Endodermal cell (in vitro differentiated cells): ENCODE results near the gene ARHGEF10L. TPM values are rescaled to one million over a fixed set of nuclear protein-coding genes. Genes with fewer than 3 reads are reported as not detected.
A peak's percentile ranks its signal among the peaks of the same experiment; 100 is the strongest.

Source experiments
- DNase-seq: peaks from one replicate; pipeline ENCODE4 v3.0.0-alpha.2; 2017
- H3K27ac ChIP-seq: 2 replicates; pipeline ENCODE4 v1.5.1; 2013; ENCODE audit warnings: mild to moderate bottlenecking, low read depth, low read length, moderate library complexity
- H3K27me3 ChIP-seq: 2 replicates; pipeline ENCODE4 v1.6.1; 2013; ENCODE audit warnings: mild to moderate bottlenecking, low read length, moderate library complexity; ENCODE audit not compliant: insufficient read depth, control insufficient read depth, poor library complexity, severe bottlenecking
- H3K36me3 ChIP-seq: 2 replicates; pipeline ENCODE4 v1.7.0; 2013; ENCODE audit warnings: mild to moderate bottlenecking, low read length, moderate library complexity; ENCODE audit not compliant: control insufficient read depth, insufficient read depth
- H3K4me1 ChIP-seq: one replicate; pipeline ENCODE4 v1.7.0; 2013; ENCODE audit warnings: low read length; ENCODE audit not compliant: control insufficient read depth, insufficient read depth
- H3K4me3 ChIP-seq: 2 replicates; pipeline ENCODE4 v1.5.1; 2013; ENCODE audit warnings: mild to moderate bottlenecking, low read length, moderate library complexity
- H3K9ac ChIP-seq: 2 replicates; pipeline ENCODE4 v1.6.1; 2013; ENCODE audit warnings: mild to moderate bottlenecking, low read length, moderate library complexity; ENCODE audit not compliant: poor library complexity, severe bottlenecking; ENCODE audit errors: extremely low read depth
- H3K9me3 ChIP-seq: 2 replicates; pipeline ENCODE4 v1.6.1; 2013; ENCODE audit warnings: mild to moderate bottlenecking, low read length, moderate library complexity; ENCODE audit not compliant: control insufficient read depth
- H3K27ac Mint-ChIP-seq: 2 replicates; pipeline ENCODE4 v1.8.0; 2020; ENCODE audit warnings: mixed read lengths
- H3K27me3 Mint-ChIP-seq: 2 replicates; pipeline ENCODE4 v1.8.0; 2021; ENCODE audit warnings: mild to moderate bottlenecking, mixed read lengths; ENCODE audit not compliant: insufficient read depth
- H3K36me3 Mint-ChIP-seq: 2 replicates; pipeline ENCODE4 v1.8.0; 2020; ENCODE audit warnings: low read depth, mixed read lengths
- H3K4me1 Mint-ChIP-seq: 2 replicates; pipeline ENCODE4 v1.8.0; 2020; ENCODE audit warnings: mixed read lengths
- H3K4me3 Mint-ChIP-seq: 2 replicates; pipeline ENCODE4 v1.8.0; 2020; ENCODE audit warnings: mild to moderate bottlenecking, moderate library complexity, mixed read lengths
- H3K9me3 Mint-ChIP-seq: 2 replicates; pipeline ENCODE4 v1.8.0; 2020; ENCODE audit warnings: mild to moderate bottlenecking, mixed read lengths
- WGBS, 2 experiments: methylation state at CpG; one replicate each; pipeline versions ENCODE4 v1.1.5 to v1.1.7; 2013; ENCODE audit warnings: missing lambda C conversion rate in 2 of 2, mixed read lengths in 1 of 2; ENCODE audit not compliant: insufficient coverage in 1 of 2, insufficient read length in 1 of 2; 5-methylcytosine and 5-hydroxymethylcytosine counted together
- total RNA-seq, 2 donors: library from RNA; stranded (reverse); fragmentation: NEBNext Ultra II Directional in 1 of 2; extraction: Animal tissue kit (Norgen Biotek cat#: 25700) in 1 of 2; gene quantifications; 2 replicates in 1 of 2; 3 replicates in 1 of 2; pipeline ENCODE4 v1.2.1, GENCODE V29; 2021
- TF ChIP-seq, protein P1 (sequence below): fragments of 200-600 bp; sonication (generic); conservative IDR thresholded peaks from 2 replicates; pipeline ENCODE4 v1.5.0; 2021; ENCODE audit warnings: antibody characterized with exemption, mild to moderate bottlenecking

ARHGEF10L gene
- total RNA-seq, 2 donors from 2014 or later, result 5.2 to 10.5 TPM

GRCh38 chr1:17605582-17606344 lies 66.3 kb downstream of the ARHGEF10L start:
- Histone ChIP-seq H3K4me3 (no peak overlapping the region), H3K27me3 (no peaks in the 10 kb centered on the region), H3K4me1 (no peaks in the 10 kb centered on the region), H3K9ac (no peak overlapping the region), H3K27ac (no peak overlapping the region), H3K36me3 (no peaks in the 10 kb centered on the region), H3K9me3 (no peaks in the 10 kb centered on the region)
- peak overlapping the region; percentile 26 for H3K27ac Mint-ChIP-seq
- no peaks in the 10 kb centered on the region for H3K4me1 Mint-ChIP-seq
- WGBS, 2 experiments, result 94 to 96% methylated on average over 12 to 15 of the region's 15 CpGs
- H3K9me3 Mint-ChIP-seq, result no peaks in the 10 kb centered on the region
- H3K27me3 Mint-ChIP-seq, result no peaks in the 10 kb centered on the region
- H3K4me3 Mint-ChIP-seq, result no peak overlapping the region
- H3K36me3 Mint-ChIP-seq, result no peaks in the 10 kb centered on the region
- TF ChIP-seq, protein P1, sequence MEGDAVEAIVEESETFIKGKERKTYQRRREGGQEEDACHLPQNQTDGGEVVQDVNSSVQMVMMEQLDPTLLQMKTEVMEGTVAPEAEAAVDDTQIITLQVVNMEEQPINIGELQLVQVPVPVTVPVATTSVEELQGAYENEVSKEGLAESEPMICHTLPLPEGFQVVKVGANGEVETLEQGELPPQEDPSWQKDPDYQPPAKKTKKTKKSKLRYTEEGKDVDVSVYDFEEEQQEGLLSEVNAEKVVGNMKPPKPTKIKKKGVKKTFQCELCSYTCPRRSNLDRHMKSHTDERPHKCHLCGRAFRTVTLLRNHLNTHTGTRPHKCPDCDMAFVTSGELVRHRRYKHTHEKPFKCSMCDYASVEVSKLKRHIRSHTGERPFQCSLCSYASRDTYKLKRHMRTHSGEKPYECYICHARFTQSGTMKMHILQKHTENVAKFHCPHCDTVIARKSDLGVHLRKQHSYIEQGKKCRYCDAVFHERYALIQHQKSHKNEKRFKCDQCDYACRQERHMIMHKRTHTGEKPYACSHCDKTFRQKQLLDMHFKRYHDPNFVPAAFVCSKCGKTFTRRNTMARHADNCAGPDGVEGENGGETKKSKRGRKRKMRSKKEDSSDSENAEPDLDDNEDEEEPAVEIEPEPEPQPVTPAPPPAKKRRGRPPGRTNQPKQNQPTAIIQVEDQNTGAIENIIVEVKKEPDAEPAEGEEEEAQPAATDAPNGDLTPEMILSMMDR, result no peak
- DNase-seq, result no peak

DNA sequence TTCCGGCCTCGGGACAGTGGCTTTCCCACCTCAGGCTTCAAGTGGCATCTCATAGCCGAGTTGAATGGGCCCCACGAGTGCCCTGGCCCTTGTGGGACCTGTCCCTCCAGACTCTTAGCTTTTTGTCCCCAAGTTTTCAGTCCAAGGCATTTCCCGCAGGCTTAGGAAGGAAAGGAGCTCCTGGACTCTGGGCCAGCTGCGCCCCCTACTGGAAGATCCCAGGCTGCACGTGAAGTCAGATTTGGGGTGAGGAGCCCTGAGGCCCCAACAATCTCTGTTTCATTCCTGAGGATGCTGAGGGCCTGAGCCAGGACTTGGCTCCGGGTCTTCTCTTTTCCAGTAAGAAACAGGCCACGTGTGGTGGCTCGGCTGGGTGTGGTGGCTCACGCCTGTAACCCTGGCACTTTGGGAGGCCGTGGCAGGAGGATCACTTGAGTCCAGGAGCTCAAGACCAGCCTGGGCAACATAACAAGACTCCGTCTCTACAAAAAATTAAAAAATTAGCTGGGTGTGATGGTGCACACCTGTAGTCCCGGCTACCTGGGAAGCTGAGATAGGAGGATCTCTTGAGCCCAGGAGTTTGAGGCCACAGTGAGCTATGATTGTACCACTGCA lies 67.4 kb downstream of the ARHGEF10L start:
- no peak overlapping the region for H3K27ac ChIP-seq
- H3K4me3 ChIP-seq, result no peak overlapping the region
- H3K27ac Mint-ChIP-seq, result no peak overlapping the region
- 62 to 66% methylated on average over 12 to 14 of the region's 14 CpGs for WGBS, 2 experiments
- H3K27me3 ChIP-seq, result no peaks in the 10 kb centered on the region
- H3K9me3 ChIP-seq, result no peaks in the 10 kb centered on the region
- H3K9ac ChIP-seq, result no peak overlapping the region
- DNase-seq, result peak; percentile 94
- no peaks in the 10 kb centered on the region for H3K4me1 Mint-ChIP-seq
- H3K4me1 ChIP-seq, result no peaks in the 10 kb centered on the region
- no peaks in the 10 kb centered on the region for H3K27me3 Mint-ChIP-seq
- no peaks in the 10 kb centered on the region for H3K36me3 ChIP-seq
- H3K9me3 Mint-ChIP-seq, result no peaks in the 10 kb centered on the region
- no peaks in the 10 kb centered on the region for H3K36me3 Mint-ChIP-seq
- TF ChIP-seq, protein P1, result peak; percentile 97
- H3K4me3 Mint-ChIP-seq, result no peak overlapping the region

DNA sequence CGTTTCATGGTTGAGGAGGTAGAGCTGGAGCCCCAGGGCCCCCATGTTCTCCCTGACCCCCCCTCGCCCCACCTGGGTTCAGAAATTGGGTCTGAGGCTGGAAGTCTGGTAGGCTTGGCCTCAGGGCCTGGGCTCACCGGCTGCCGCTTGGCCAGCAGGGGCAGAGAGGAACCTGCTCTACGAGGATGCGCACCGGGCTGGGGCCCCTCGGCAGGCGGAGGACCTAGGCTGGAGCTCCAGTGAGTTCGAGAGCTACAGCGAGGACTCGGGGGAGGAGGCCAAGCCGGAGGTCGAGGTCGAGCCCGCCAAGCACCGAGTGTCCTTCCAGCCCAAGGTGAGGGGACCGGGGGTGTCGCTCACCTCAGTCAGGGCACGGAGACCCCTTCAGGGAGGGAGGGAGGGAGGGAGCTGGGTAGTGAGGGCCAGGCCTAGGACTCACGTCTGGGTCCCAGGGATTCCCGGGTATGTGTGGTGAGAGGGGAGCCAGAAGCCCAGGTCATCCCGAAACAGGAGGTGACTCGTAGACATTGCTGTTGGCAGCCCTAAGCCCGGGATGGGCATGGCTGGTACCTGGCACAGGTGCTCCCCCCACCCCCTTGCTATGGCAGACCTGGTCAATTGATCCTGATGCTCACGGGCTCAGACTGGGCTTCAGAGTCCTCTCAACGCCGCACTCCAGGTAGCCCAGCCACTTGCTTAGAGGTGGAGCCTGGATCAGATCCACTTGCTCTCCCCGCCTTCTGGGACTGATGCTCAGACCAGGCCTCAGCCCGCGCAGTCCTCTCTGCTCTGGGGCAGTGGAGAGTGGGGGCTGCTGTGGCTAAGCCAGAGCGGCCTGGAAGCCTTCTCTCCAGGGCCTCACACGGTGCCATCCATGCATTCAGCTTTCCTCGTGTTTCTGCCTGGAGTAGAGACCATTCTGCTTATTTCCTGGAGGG lies 68.4 kb downstream of the ARHGEF10L start:
- Mint-ChIP-seq H3K27me3 (no peaks in the 10 kb centered on the region), H3K4me1 (no peaks in the 10 kb centered on the region), H3K9me3 (no peaks in the 10 kb centered on the region), H3K36me3 (no peaks in the 10 kb centered on the region), H3K4me3 (no peak overlapping the region), H3K27ac (no peak overlapping the region)
- H3K4me1 ChIP-seq, result no peaks in the 10 kb centered on the region
- no peaks in the 10 kb centered on the region for H3K36me3 ChIP-seq
- TF ChIP-seq, protein P1, result no peak
- no peak overlapping the region for H3K4me3 ChIP-seq
- H3K27ac ChIP-seq, result no peak overlapping the region
- WGBS, 2 experiments, result 93 to 96% methylated on average over 17 to 34 of the region's 34 CpGs
- no peaks in the 10 kb centered on the region for H3K27me3 ChIP-seq
- H3K9me3 ChIP-seq, result no peaks in the 10 kb centered on the region
- H3K9ac ChIP-seq, result no peak overlapping the region
- no peak for DNase-seq
